ENCODE measurements around the gene FCER1G. TPM values are rescaled to one million over a fixed set of nuclear protein-coding genes. Genes with fewer than 3 reads are reported as not detected.

FCER1G gene
- total and polyA plus RNA-seq, 2 of the 8 experiments (the other 6 are each of a cell fraction or from before 2014, with no cell fraction given) = 1.6 TPM; not detected in 1

GRCh38 chr1:161185732-161186311 is 29.3 kb upstream of the FCER1G start (continued):
- TF ChIP-seq, protein P1, sequence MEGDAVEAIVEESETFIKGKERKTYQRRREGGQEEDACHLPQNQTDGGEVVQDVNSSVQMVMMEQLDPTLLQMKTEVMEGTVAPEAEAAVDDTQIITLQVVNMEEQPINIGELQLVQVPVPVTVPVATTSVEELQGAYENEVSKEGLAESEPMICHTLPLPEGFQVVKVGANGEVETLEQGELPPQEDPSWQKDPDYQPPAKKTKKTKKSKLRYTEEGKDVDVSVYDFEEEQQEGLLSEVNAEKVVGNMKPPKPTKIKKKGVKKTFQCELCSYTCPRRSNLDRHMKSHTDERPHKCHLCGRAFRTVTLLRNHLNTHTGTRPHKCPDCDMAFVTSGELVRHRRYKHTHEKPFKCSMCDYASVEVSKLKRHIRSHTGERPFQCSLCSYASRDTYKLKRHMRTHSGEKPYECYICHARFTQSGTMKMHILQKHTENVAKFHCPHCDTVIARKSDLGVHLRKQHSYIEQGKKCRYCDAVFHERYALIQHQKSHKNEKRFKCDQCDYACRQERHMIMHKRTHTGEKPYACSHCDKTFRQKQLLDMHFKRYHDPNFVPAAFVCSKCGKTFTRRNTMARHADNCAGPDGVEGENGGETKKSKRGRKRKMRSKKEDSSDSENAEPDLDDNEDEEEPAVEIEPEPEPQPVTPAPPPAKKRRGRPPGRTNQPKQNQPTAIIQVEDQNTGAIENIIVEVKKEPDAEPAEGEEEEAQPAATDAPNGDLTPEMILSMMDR (IDR thresholded peaks at IDR 0.05; ENCODE audit: control extremely low read depth in 1 of 3, insufficient read depth in 1 of 3, low read depth in 1 of 3, low read length in 3 of 3) = no peak
- TF ChIP-seq CBX8 (IDR thresholded peaks at IDR 0.05; ENCODE audit: borderline replicate concordance, low read depth, low read length) (no peak), POU5F1 (IDR thresholded peaks at IDR 0.05; ENCODE audit: low read depth, low read length) (no peak), RXRA (IDR thresholded peaks at IDR 0.05; ENCODE audit: insufficient read depth, low read depth, low read length) (no peak), FOSL1 (IDR thresholded peaks at IDR 0.05; ENCODE audit: insufficient read depth, low read depth, low read length) (no peak), USF2 (IDR thresholded peaks at IDR 0.05; ENCODE audit: low read length) (no peak)
